Measurements from ENCODE around the gene TRAF2. TPM values are rescaled to one million over a fixed set of nuclear protein-coding genes. Genes with fewer than 3 reads are reported as not detected.
A peak's percentile ranks its signal among the peaks of the same experiment; 100 is the strongest.

TRAF2 gene
- total RNA-seq, 3 donors from 2014 or later = 3.4 to 8.9 (median 8.5) TPM

- no peak for DNase-seq (ENCODE audit: low spot score in 2 of 2)
- H3K36me3 ChIP-seq = peaks cover 6% of the 10 kb centered on the region
- H3K9me3 ChIP-seq = no peaks in the 10 kb centered on the region
- no peak overlapping the region for H3K4me3 ChIP-seq
- peaks cover 5 to 18% of the 10 kb centered on the region in 2 donors for H3K4me1 ChIP-seq
- no peak overlapping the region for H3K27ac ChIP-seq
- H3K27me3 ChIP-seq = no peaks in the 10 kb centered on the region
- intact Hi-C loops (cut with DNase I; ENCODE audit: low total_unique reads) = no loop called here
- TF ChIP-seq POLR2A (IDR thresholded peaks at IDR 0.05) = no peak
- TF ChIP-seq CTCF (IDR thresholded peaks at IDR 0.05) = no peak
- TF ChIP-seq POLR2AphosphoS5 (IDR thresholded peaks at IDR 0.05) = no peak
These were observed 25.8 kb upstream of the TRAF2 start for GRCh38 chr9:136860529-136860928.

- Histone ChIP-seq H3K9me3 (no peaks in the 10 kb centered on the region), H3K4me1 (peaks cover 5 to 18% of the 10 kb centered on the region in 2 donors), H3K27ac (no peak overlapping the region), H3K4me3 (no peak overlapping the region), H3K36me3 (peaks cover 6% of the 10 kb centered on the region), H3K27me3 (no peaks in the 10 kb centered on the region)
- DNase-seq (ENCODE audit: low spot score in 2 of 2) = no peak
- intact Hi-C loops (cut with DNase I; ENCODE audit: low total_unique reads) = no loop called here
- TF ChIP-seq CTCF (IDR thresholded peaks at IDR 0.05) (no peak), POLR2AphosphoS5 (IDR thresholded peaks at IDR 0.05) (no peak), POLR2A (IDR thresholded peaks at IDR 0.05) (no peak)
These were observed 25.1 kb upstream of the TRAF2 start for GRCh38 chr9:136860933-136861873.

GRCh38 chr9:136861874-136862457 is 24.4 kb upstream of the TRAF2 start:
- Histone ChIP-seq H3K4me3 (no peak overlapping the region), H3K9me3 (no peaks in the 10 kb centered on the region), H3K4me1 (peaks cover 5 to 18% of the 10 kb centered on the region in 2 donors), H3K27me3 (no peaks in the 10 kb centered on the region), H3K27ac (no peak overlapping the region), H3K36me3 (peaks cover 6% of the 10 kb centered on the region)
- intact Hi-C loops (cut with DNase I; ENCODE audit: low total_unique reads) = no loop called here
- TF ChIP-seq POLR2AphosphoS5 (IDR thresholded peaks at IDR 0.05) (no peak), CTCF (IDR thresholded peaks at IDR 0.05) (no peak), POLR2A (IDR thresholded peaks at IDR 0.05) (no peak)
- DNase-seq (ENCODE audit: low spot score in 2 of 2) = no peak

GRCh38 chr9:136862849-136863622 is 23.3 kb upstream of the TRAF2 start:
- TF ChIP-seq POLR2AphosphoS5 (IDR thresholded peaks at IDR 0.05) = no peak
- no peak for TF ChIP-seq POLR2A (IDR thresholded peaks at IDR 0.05)
- no peak for TF ChIP-seq CTCF (IDR thresholded peaks at IDR 0.05)
- Histone ChIP-seq H3K4me1 (peaks cover 5 to 18% of the 10 kb centered on the region in 2 donors), H3K9me3 (no peaks in the 10 kb centered on the region), H3K4me3 (no peak overlapping the region), H3K36me3 (peaks cover 6% of the 10 kb centered on the region), H3K27me3 (no peaks in the 10 kb centered on the region), H3K27ac (no peak overlapping the region)
- intact Hi-C loops (cut with DNase I; ENCODE audit: low total_unique reads) = no loop called here
- DNase-seq (ENCODE audit: low spot score in 2 of 2) = peak in 1 of 2 donors; percentile 50
